ENCODE measurements around the gene PRRX1.

Gene PRRX1

GRCh38 chr1:170685166-170685565, 21.2 kb downstream of the PRRX1 start:
- H4K20me1 ChIP-seq (ENCODE audit: insufficient read depth, low read length): no peaks in the 10 kb centered on the region
- no peaks in the 10 kb centered on the region for H3F3A ChIP-seq (ENCODE audit: insufficient read depth, low read length)
- no peaks in the 10 kb centered on the region for H3K36me3 ChIP-seq (replicated peaks; ENCODE audit: insufficient read depth, low read length)
- H3K4me3 ChIP-seq (ENCODE audit: low read length): no peak overlapping the region
- no peak overlapping the region for H3K9ac ChIP-seq (ENCODE audit: low read length)
- no peak overlapping the region for H2AFZ ChIP-seq (ENCODE audit: low read length)
- TF ChIP-seq EZH2 (optimal IDR thresholded peaks at IDR 0.05; ENCODE audit: low read depth, low read length): no peak
- no peak for TF ChIP-seq EZH2phosphoT487 (IDR thresholded peaks at IDR 0.05; ENCODE audit: low read length)
- TF ChIP-seq, protein P1, sequence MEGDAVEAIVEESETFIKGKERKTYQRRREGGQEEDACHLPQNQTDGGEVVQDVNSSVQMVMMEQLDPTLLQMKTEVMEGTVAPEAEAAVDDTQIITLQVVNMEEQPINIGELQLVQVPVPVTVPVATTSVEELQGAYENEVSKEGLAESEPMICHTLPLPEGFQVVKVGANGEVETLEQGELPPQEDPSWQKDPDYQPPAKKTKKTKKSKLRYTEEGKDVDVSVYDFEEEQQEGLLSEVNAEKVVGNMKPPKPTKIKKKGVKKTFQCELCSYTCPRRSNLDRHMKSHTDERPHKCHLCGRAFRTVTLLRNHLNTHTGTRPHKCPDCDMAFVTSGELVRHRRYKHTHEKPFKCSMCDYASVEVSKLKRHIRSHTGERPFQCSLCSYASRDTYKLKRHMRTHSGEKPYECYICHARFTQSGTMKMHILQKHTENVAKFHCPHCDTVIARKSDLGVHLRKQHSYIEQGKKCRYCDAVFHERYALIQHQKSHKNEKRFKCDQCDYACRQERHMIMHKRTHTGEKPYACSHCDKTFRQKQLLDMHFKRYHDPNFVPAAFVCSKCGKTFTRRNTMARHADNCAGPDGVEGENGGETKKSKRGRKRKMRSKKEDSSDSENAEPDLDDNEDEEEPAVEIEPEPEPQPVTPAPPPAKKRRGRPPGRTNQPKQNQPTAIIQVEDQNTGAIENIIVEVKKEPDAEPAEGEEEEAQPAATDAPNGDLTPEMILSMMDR (IDR thresholded peaks at IDR 0.05; ENCODE audit: low read length): no peak
- H3K79me2 ChIP-seq (ENCODE audit: low read length): no peaks in the 10 kb centered on the region
- H3K4me1 ChIP-seq (ENCODE audit: low read length): no peaks in the 10 kb centered on the region
- H3K9me3 ChIP-seq (replicated peaks; ENCODE audit: insufficient read depth, low read length): no peaks in the 10 kb centered on the region
- H3K27me3 ChIP-seq (replicated peaks; ENCODE audit: insufficient read depth, low read length): no peaks in the 10 kb centered on the region
- no peak overlapping the region for H3K4me2 ChIP-seq (ENCODE audit: low read depth, low read length)
- DNase-seq: no peak
- H3K27ac ChIP-seq (ENCODE audit: low read length): no peak overlapping the region
- no peaks in the 10 kb centered on the region for H3K9me2 ChIP-seq (replicated peaks; ENCODE audit: insufficient read depth, low read length)

- DNase-seq: no peak
- no peaks in the 10 kb centered on the region for H3K4me1 ChIP-seq (ENCODE audit: low read length)
- H3K9me2 ChIP-seq (replicated peaks; ENCODE audit: insufficient read depth, low read length): no peaks in the 10 kb centered on the region
- H3K9ac ChIP-seq (ENCODE audit: low read length): no peak overlapping the region
- H3F3A ChIP-seq (ENCODE audit: insufficient read depth, low read length): no peaks in the 10 kb centered on the region
- H3K27ac ChIP-seq (ENCODE audit: low read length): no peak overlapping the region
- H3K4me3 ChIP-seq (ENCODE audit: low read length): no peak overlapping the region
- H3K9me3 ChIP-seq (replicated peaks; ENCODE audit: insufficient read depth, low read length): no peaks in the 10 kb centered on the region
- H3K4me2 ChIP-seq (ENCODE audit: low read depth, low read length): no peak overlapping the region
- H3K36me3 ChIP-seq (replicated peaks; ENCODE audit: insufficient read depth, low read length): no peaks in the 10 kb centered on the region
- H4K20me1 ChIP-seq (ENCODE audit: insufficient read depth, low read length): no peaks in the 10 kb centered on the region
- no peaks in the 10 kb centered on the region for H3K27me3 ChIP-seq (replicated peaks; ENCODE audit: insufficient read depth, low read length)
- no peak for TF ChIP-seq EZH2 (optimal IDR thresholded peaks at IDR 0.05; ENCODE audit: low read depth, low read length)
- TF ChIP-seq EZH2phosphoT487 (IDR thresholded peaks at IDR 0.05; ENCODE audit: low read length): no peak
- TF ChIP-seq, protein P1 (IDR thresholded peaks at IDR 0.05; ENCODE audit: low read length): no peak
- H3K79me2 ChIP-seq (ENCODE audit: low read length): no peaks in the 10 kb centered on the region
- H2AFZ ChIP-seq (ENCODE audit: low read length): no peak overlapping the region
Observed at GRCh38 chr1:170686291-170686690, 22.4 kb downstream of the PRRX1 start.

- TF ChIP-seq EZH2 (optimal IDR thresholded peaks at IDR 0.05; ENCODE audit: low read depth, low read length) (no peak), EZH2phosphoT487 (IDR thresholded peaks at IDR 0.05; ENCODE audit: low read length) (no peak)
- TF ChIP-seq, protein P1 (IDR thresholded peaks at IDR 0.05; ENCODE audit: low read length): no peak
- Histone ChIP-seq H3K4me1 (ENCODE audit: low read length) (no peaks in the 10 kb centered on the region), H3K4me2 (ENCODE audit: low read depth, low read length) (no peak overlapping the region), H4K20me1 (ENCODE audit: insufficient read depth, low read length) (no peaks in the 10 kb centered on the region), H3K36me3 (replicated peaks; ENCODE audit: insufficient read depth, low read length) (no peaks in the 10 kb centered on the region), H3K9me3 (replicated peaks; ENCODE audit: insufficient read depth, low read length) (no peaks in the 10 kb centered on the region), H3K9ac (ENCODE audit: low read length) (no peak overlapping the region), H3K27ac (ENCODE audit: low read length) (no peak overlapping the region), H3K79me2 (ENCODE audit: low read length) (no peaks in the 10 kb centered on the region), H3K4me3 (ENCODE audit: low read length) (no peak overlapping the region), H3K9me2 (replicated peaks; ENCODE audit: insufficient read depth, low read length) (no peaks in the 10 kb centered on the region), H2AFZ (ENCODE audit: low read length) (no peak overlapping the region), H3K27me3 (replicated peaks; ENCODE audit: insufficient read depth, low read length) (no peaks in the 10 kb centered on the region), H3F3A (ENCODE audit: insufficient read depth, low read length) (no peaks in the 10 kb centered on the region)
- no peak for DNase-seq
Observed at GRCh38 chr1:170687621-170688020, 23.7 kb downstream of the PRRX1 start.

Data from MM.1S (cell line).